Mucosa of gallbladder (tissue), 1 donor: ENCODE measurements around the gene MESP1. TPM values are rescaled to one million over a fixed set of nuclear protein-coding genes. Genes with fewer than 3 reads are reported as not detected.

Source experiments
- DNase-seq: peaks from one replicate; pipeline ENCODE4 v3.0.0-alpha.2; 2020; ENCODE audit warnings: low spot score
- total RNA-seq: library from RNA; stranded (reverse); gene quantifications from one replicate; pipeline ENCODE4 v1.2.1, GENCODE V29; 2021
- donor health status: DM: no; HTN: no; CAD: no.

The MESP1 gene
- total RNA-seq, 1 donor from 2014 or later = 4.6 TPM

- DNase-seq = no peak
Measured at GRCh38 chr15:89758283-89758682, 7.2 kb upstream of the MESP1 start.

- no peak for DNase-seq
Measured at GRCh38 chr15:89756897-89757296, 5.8 kb upstream of the MESP1 start.

GRCh38 chr15:89755701-89756100, 4.7 kb upstream of the MESP1 start:
- DNase-seq = no peak

GRCh38 chr15:89754361-89755154, 3.5 kb upstream of the MESP1 start:
- no peak for DNase-seq

- DNase-seq = no peak
Measured at GRCh38 chr15:89753855-89754254, 2.8 kb upstream of the MESP1 start.

GRCh38 chr15:89751748-89752147, 699 bp upstream of the MESP1 start:
- DNase-seq = no peak

GRCh38 chr15:89749951-89750559, 994 bp downstream of the MESP1 start:
- DNase-seq = no peak

- DNase-seq = no peak
Measured at GRCh38 chr15:89749526-89749925, 1.5 kb downstream of the MESP1 start.

- no peak for DNase-seq
Measured at GRCh38 chr15:89749054-89749453, 2.0 kb downstream of the MESP1 start.

GRCh38 chr15:89747708-89748682, 3.1 kb downstream of the MESP1 start:
- no peak for DNase-seq

- DNase-seq = no peak
Measured at GRCh38 chr15:89746386-89746780, 4.7 kb downstream of the MESP1 start.

GRCh38 chr15:89745768-89746167, 5.3 kb downstream of the MESP1 start:
- DNase-seq = no peak

- no peak for DNase-seq
Measured at GRCh38 chr15:89745131-89745530, 5.9 kb downstream of the MESP1 start.

- no peak for DNase-seq
Measured at GRCh38 chr15:89743594-89743993, 7.5 kb downstream of the MESP1 start.

GRCh38 chr15:89743011-89743410, 8.0 kb downstream of the MESP1 start:
- no peak for DNase-seq

- peak; percentile 69 for DNase-seq
Measured at GRCh38 chr15:89740137-89740536, 10.9 kb downstream of the MESP1 start.

- no peak for DNase-seq
Measured at GRCh38 chr15:89735773-89736172, 15.3 kb downstream of the MESP1 start.

GRCh38 chr15:89732451-89733172, 18.4 kb downstream of the MESP1 start:
- no peak for DNase-seq

- no peak for DNase-seq
Measured at GRCh38 chr15:89731275-89731674, 19.8 kb downstream of the MESP1 start.

- DNase-seq = no peak
Measured at GRCh38 chr15:89728254-89728653, 22.8 kb downstream of the MESP1 start.

GRCh38 chr15:89725064-89725463, 26.0 kb downstream of the MESP1 start:
- no peak for DNase-seq

GRCh38 chr15:89724621-89725020, 26.4 kb downstream of the MESP1 start:
- no peak for DNase-seq
